HEK293 (cell line): ENCODE data around the gene RPS10.

ENCODE experiments used
- BCL6B ChIP-seq: fragments of 450-650 bp; formaldehyde crosslinking; IDR thresholded peaks from 2 replicates; pipeline ENCODE4 v1.5.1; 2017; ENCODE audit warnings: missing biosample characterization, missing genetic modification characterization
- CTCF ChIP-seq: fragments of 450-650 bp; formaldehyde crosslinking; IDR thresholded peaks from 2 replicates; pipeline ENCODE4 v1.5.1; 2016; ENCODE audit warnings: missing biosample characterization, missing genetic modification characterization
- KLF1 ChIP-seq: fragments of 450-650 bp; formaldehyde crosslinking; IDR thresholded peaks from 2 replicates; pipeline ENCODE4 v1.5.1; 2016; ENCODE audit warnings: missing biosample characterization, missing genetic modification characterization
- KLF7 ChIP-seq: fragments of 450-650 bp; formaldehyde crosslinking; IDR thresholded peaks from 2 replicates; pipeline ENCODE4 v1.5.1; 2016; ENCODE audit warnings: missing biosample characterization, missing genetic modification characterization, borderline replicate concordance
- PRDM1 ChIP-seq: fragments of 450-650 bp; formaldehyde crosslinking; IDR thresholded peaks from 2 replicates; pipeline ENCODE4; 2016; ENCODE audit warnings: missing biosample characterization, missing genetic modification characterization
- PRDM2 ChIP-seq: fragments of 450-650 bp; formaldehyde crosslinking; IDR thresholded peaks from 2 replicates; pipeline ENCODE4 v1.5.1; 2016; ENCODE audit warnings: missing biosample characterization, missing genetic modification characterization, borderline replicate concordance
- REPIN1 ChIP-seq: fragments of 450-650 bp; formaldehyde crosslinking; IDR thresholded peaks from 2 replicates; pipeline ENCODE4 v1.5.1; 2017; ENCODE audit warnings: missing biosample characterization, missing genetic modification characterization, low read depth
- SP2 ChIP-seq: fragments of 450-650 bp; formaldehyde crosslinking; IDR thresholded peaks from 2 replicates; pipeline ENCODE4 v1.5.1; 2016; ENCODE audit warnings: missing biosample characterization, missing genetic modification characterization
- YY2 ChIP-seq: fragments of 450-650 bp; formaldehyde crosslinking; IDR thresholded peaks from 2 replicates; pipeline ENCODE4 v1.5.1; 2016; ENCODE audit warnings: missing biosample characterization, missing genetic modification characterization
- ZBTB10 ChIP-seq: fragments of 450-650 bp; formaldehyde crosslinking; IDR thresholded peaks from 2 replicates; pipeline ENCODE4 v1.5.1; 2016; ENCODE audit warnings: missing biosample characterization, missing genetic modification characterization
- ZFHX2 ChIP-seq: fragments of 450-650 bp; formaldehyde crosslinking; conservative IDR thresholded peaks from 2 replicates; pipeline ENCODE4 v1.5.1; 2016; ENCODE audit warnings: missing biosample characterization, missing genetic modification characterization
- ZFP69B ChIP-seq: fragments of 450-650 bp; formaldehyde crosslinking; IDR thresholded peaks from 2 replicates; pipeline ENCODE4 v1.5.1; 2016; ENCODE audit warnings: missing biosample characterization, missing genetic modification characterization
- ZNF112 ChIP-seq: fragments of 450-650 bp; formaldehyde crosslinking; IDR thresholded peaks from 2 replicates; pipeline ENCODE4 v1.5.0; 2017; ENCODE audit warnings: missing biosample characterization, missing genetic modification characterization
- ZNF114 ChIP-seq: fragments of 450-650 bp; formaldehyde crosslinking; IDR thresholded peaks from 2 replicates; pipeline ENCODE4 v1.5.0; 2017; ENCODE audit warnings: missing biosample characterization, missing genetic modification characterization
- ZNF211 ChIP-seq: fragments of 450-650 bp; formaldehyde crosslinking; IDR thresholded peaks from 2 replicates; pipeline ENCODE4 v1.5.1; 2016; ENCODE audit warnings: low read depth, missing biosample characterization, missing genetic modification characterization
- ZNF521 ChIP-seq: fragments of 450-650 bp; formaldehyde crosslinking; IDR thresholded peaks from 2 replicates; pipeline ENCODE4 v1.5.1; 2017; ENCODE audit warnings: missing biosample characterization, mild to moderate bottlenecking, missing genetic modification characterization
- ZNF560 ChIP-seq: fragments of 450-650 bp; formaldehyde crosslinking; IDR thresholded peaks from 2 replicates; pipeline ENCODE4 v1.5.1; 2017; ENCODE audit warnings: missing biosample characterization, missing genetic modification characterization, borderline replicate concordance
- ZNF76 ChIP-seq: fragments of 450-650 bp; formaldehyde crosslinking; IDR thresholded peaks from 2 replicates; pipeline ENCODE4; 2016; ENCODE audit warnings: low read depth, missing biosample characterization, missing genetic modification characterization, borderline replicate concordance
- ZNF843 ChIP-seq: fragments of 450-650 bp; formaldehyde crosslinking; IDR thresholded peaks from 2 replicates; pipeline ENCODE4 v1.5.1; 2016; ENCODE audit warnings: missing biosample characterization, missing genetic modification characterization
- TF ChIP-seq, protein P1 (sequence below): fragments of 450-650 bp; formaldehyde crosslinking; optimal IDR thresholded peaks from 2 replicates; pipeline ENCODE3; 2016; ENCODE audit warnings: missing biosample characterization, mild to moderate bottlenecking, missing genetic modification characterization
- TF ChIP-seq, protein P2 (sequence below): fragments of 450-650 bp; formaldehyde crosslinking; IDR thresholded peaks from 2 replicates; pipeline ENCODE4 v1.5.1; 2016; ENCODE audit warnings: missing biosample characterization, missing genetic modification characterization
- TF ChIP-seq, protein P3 (sequence below): fragments of 450-650 bp; formaldehyde crosslinking; IDR thresholded peaks from 2 replicates; pipeline ENCODE4 v1.5.1; 2017; ENCODE audit warnings: missing biosample characterization, missing genetic modification characterization

RPS10 gene

GRCh38 chr6:34465531-34466241 is 39.8 kb upstream of the RPS10 start, which contains the start of gene PACSIN1 (continued):
- TF ChIP-seq ZNF211 (tag by site-specific recombination), result no peak
- TF ChIP-seq ZNF112 (tag by site-specific recombination), result no peak
- TF ChIP-seq ZBTB10 (tag by site-specific recombination), result no peak
- TF ChIP-seq, protein P1, sequence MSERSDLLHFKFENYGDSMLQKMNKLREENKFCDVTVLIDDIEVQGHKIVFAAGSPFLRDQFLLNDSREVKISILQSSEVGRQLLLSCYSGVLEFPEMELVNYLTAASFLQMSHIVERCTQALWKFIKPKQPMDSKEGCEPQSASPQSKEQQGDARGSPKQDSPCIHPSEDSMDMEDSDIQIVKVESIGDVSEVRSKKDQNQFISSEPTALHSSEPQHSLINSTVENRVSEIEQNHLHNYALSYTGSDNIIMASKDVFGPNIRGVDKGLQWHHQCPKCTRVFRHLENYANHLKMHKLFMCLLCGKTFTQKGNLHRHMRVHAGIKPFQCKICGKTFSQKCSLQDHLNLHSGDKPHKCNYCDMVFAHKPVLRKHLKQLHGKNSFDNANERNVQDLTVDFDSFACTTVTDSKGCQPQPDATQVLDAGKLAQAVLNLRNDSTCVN (tag by site-specific recombination), result peak; percentile 59
- TF ChIP-seq KLF7 (tag by site-specific recombination), result no peak
- peak; percentile 68 for TF ChIP-seq SP2 (tag by site-specific recombination)
- no peak for TF ChIP-seq PRDM1
- TF ChIP-seq KLF1 (tag by site-specific recombination), result no peak
- TF ChIP-seq CTCF (tag by site-specific recombination), result no peak
- TF ChIP-seq ZFHX2 (tag by site-specific recombination), result peak; percentile 77
- TF ChIP-seq ZNF114 (tag by site-specific recombination), result no peak
- TF ChIP-seq, protein P2, sequence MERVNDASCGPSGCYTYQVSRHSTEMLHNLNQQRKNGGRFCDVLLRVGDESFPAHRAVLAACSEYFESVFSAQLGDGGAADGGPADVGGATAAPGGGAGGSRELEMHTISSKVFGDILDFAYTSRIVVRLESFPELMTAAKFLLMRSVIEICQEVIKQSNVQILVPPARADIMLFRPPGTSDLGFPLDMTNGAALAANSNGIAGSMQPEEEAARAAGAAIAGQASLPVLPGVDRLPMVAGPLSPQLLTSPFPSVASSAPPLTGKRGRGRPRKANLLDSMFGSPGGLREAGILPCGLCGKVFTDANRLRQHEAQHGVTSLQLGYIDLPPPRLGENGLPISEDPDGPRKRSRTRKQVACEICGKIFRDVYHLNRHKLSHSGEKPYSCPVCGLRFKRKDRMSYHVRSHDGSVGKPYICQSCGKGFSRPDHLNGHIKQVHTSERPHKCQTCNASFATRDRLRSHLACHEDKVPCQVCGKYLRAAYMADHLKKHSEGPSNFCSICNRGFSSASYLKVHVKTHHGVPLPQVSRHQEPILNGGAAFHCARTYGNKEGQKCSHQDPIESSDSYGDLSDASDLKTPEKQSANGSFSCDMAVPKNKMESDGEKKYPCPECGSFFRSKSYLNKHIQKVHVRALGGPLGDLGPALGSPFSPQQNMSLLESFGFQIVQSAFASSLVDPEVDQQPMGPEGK (tag by site-specific recombination), result 0 out of 2 replicates have a peak, but pooled peaks have one; percentile 4
- no peak for TF ChIP-seq BCL6B (tag by site-specific recombination)
- TF ChIP-seq REPIN1 (tag by site-specific recombination), result no peak
- no peak for TF ChIP-seq ZFP69B (tag by site-specific recombination)
- TF ChIP-seq ZNF843 (tag by site-specific recombination), result no peak
- TF ChIP-seq, protein P3, sequence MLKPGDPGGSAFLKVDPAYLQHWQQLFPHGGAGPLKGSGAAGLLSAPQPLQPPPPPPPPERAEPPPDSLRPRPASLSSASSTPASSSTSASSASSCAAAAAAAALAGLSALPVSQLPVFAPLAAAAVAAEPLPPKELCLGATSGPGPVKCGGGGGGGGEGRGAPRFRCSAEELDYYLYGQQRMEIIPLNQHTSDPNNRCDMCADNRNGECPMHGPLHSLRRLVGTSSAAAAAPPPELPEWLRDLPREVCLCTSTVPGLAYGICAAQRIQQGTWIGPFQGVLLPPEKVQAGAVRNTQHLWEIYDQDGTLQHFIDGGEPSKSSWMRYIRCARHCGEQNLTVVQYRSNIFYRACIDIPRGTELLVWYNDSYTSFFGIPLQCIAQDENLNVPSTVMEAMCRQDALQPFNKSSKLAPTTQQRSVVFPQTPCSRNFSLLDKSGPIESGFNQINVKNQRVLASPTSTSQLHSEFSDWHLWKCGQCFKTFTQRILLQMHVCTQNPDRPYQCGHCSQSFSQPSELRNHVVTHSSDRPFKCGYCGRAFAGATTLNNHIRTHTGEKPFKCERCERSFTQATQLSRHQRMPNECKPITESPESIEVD (tag by site-specific recombination), result no peak
- no peak for TF ChIP-seq ZNF560
- no peak for TF ChIP-seq ZNF521
- no peak for TF ChIP-seq PRDM2 (tag by site-specific recombination)
- no peak for TF ChIP-seq YY2 (tag by site-specific recombination)
- TF ChIP-seq ZNF76 (tag by site-specific recombination), result peak; percentile 48; the same call in 1 of the 2 replicates
